Hematopoietic multipotent progenitor cell treated with erythropoietin and hydrocortisone succinate and interleukin-3 and kit ligand, for 6 days (in vitro differentiated cells): ENCODE data around the gene TEAD1.
A peak's percentile ranks its signal among the peaks of the same experiment; 100 is the strongest.

Experiments used
- DNase-seq: peaks from one replicate; pipeline ENCODE4 v3.0.0-alpha.2; 2015

TEAD1 gene

GRCh38 chr11:12842933-12843636 lies 168.9 kb downstream of the TEAD1 start:
- peak; percentile 82 for DNase-seq

- DNase-seq: no peak
Observed at GRCh38 chr11:12845163-12845562, 170.9 kb downstream of the TEAD1 start.

- no peak for DNase-seq
Observed at GRCh38 chr11:12845739-12846358, 171.6 kb downstream of the TEAD1 start.

- DNase-seq: no peak
Observed at GRCh38 chr11:12846786-12847615, 172.8 kb downstream of the TEAD1 start.

- no peak for DNase-seq
Observed at GRCh38 chr11:12848413-12848812, 174.2 kb downstream of the TEAD1 start.

GRCh38 chr11:12853325-12853651 lies 179.1 kb downstream of the TEAD1 start:
- DNase-seq: no peak

GRCh38 chr11:12853652-12854296 lies 179.6 kb downstream of the TEAD1 start:
- peak; percentile 77 for DNase-seq

- DNase-seq: no peak
Observed at GRCh38 chr11:12854297-12854661, 180.1 kb downstream of the TEAD1 start.

- no peak for DNase-seq
Observed at GRCh38 chr11:12854829-12855228, 180.6 kb downstream of the TEAD1 start.

- no peak for DNase-seq
Observed at GRCh38 chr11:12856338-12856737, 182.1 kb downstream of the TEAD1 start.

- no peak for DNase-seq
Observed at GRCh38 chr11:12857572-12857971, 183.4 kb downstream of the TEAD1 start.

GRCh38 chr11:12859872-12860657 lies 185.8 kb downstream of the TEAD1 start:
- DNase-seq: peak; percentile 22

GRCh38 chr11:12860827-12861226 lies 186.6 kb downstream of the TEAD1 start:
- DNase-seq: no peak

GRCh38 chr11:12862696-12863469 lies 188.7 kb downstream of the TEAD1 start:
- DNase-seq: no peak

GRCh38 chr11:12863605-12864121 lies 189.4 kb downstream of the TEAD1 start:
- no peak for DNase-seq

GRCh38 chr11:12864316-12865156 lies 190.3 kb downstream of the TEAD1 start:
- no peak for DNase-seq

GRCh38 chr11:12865863-12866595 lies 191.8 kb downstream of the TEAD1 start:
- DNase-seq: no peak

GRCh38 chr11:12867531-12867930 lies 193.3 kb downstream of the TEAD1 start:
- no peak for DNase-seq

- DNase-seq: no peak
Observed at GRCh38 chr11:12868315-12869073, 194.3 kb downstream of the TEAD1 start.
